Measurements from ENCODE around the gene MPO. TPM values are rescaled to one million over a fixed set of nuclear protein-coding genes. Genes with fewer than 3 reads are reported as not detected.
A peak's percentile ranks its signal among the peaks of the same experiment; 100 is the strongest.

Gene MPO
- total RNA-seq, 2 donors from 2014 or later: 0.57 TPM; not detected in 1

DNA sequence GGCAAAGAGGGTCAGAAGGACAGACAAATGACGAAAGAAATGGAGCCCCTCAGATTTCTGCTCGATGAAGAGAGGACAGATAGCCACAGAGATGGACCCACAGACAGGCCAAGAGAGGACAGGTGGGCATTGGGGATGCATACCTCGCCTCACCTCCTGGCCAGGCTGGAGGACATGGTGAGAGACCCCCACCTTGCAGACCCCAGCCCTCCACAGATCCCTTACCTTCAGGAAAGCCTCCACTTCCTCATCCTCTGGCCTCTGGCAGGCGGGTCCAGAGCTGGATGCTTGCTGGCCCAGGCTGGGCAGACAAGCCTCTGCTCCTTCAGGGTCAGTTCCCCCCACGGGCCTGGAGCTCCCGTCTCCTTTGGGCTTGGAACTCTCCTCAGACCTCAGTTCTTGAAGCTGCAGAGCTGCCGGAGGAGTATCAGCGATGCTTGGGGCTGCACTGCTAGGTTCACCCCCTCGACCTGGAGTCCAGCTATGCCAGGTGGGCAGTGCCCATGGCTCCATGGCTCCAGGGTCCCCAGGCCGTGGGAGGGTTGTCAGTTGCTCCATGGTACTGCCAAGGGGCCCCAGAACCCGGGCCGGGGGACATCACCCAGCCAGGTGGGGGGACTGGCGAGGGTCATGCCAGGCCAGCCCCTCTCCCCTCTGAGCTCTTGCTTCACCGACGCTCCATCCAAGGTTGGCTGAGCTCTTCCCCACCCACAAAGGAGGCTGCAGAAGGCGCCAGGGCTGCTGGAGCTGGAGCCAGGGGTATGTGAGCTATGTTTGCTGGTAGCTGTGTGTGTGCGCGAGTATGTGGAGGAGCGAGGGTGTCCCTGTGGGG, 46.8 kb upstream of the MPO start:
- intact Hi-C loops (cut with DNase I): no loop called here
- H3K27me3 ChIP-seq (replicated peaks; ENCODE audit: insufficient read depth): no peaks in the 10 kb centered on the region
- no peak overlapping the region for H3K4me3 ChIP-seq
- no peaks in the 10 kb centered on the region for H3K4me1 ChIP-seq (replicated peaks)
- H3K9me3 ChIP-seq: no peaks in the 10 kb centered on the region
- no peaks in the 10 kb centered on the region for H3K36me3 ChIP-seq
- no peak for DNase-seq (ENCODE audit: low spot score)
- WGBS: 71% methylated on average over 19 of the region's 19 CpGs
- no peak for TF ChIP-seq POLR2AphosphoS5 (IDR thresholded peaks at IDR 0.05)
- TF ChIP-seq POLR2A (IDR thresholded peaks at IDR 0.05): no peak
- TF ChIP-seq, protein P1, sequence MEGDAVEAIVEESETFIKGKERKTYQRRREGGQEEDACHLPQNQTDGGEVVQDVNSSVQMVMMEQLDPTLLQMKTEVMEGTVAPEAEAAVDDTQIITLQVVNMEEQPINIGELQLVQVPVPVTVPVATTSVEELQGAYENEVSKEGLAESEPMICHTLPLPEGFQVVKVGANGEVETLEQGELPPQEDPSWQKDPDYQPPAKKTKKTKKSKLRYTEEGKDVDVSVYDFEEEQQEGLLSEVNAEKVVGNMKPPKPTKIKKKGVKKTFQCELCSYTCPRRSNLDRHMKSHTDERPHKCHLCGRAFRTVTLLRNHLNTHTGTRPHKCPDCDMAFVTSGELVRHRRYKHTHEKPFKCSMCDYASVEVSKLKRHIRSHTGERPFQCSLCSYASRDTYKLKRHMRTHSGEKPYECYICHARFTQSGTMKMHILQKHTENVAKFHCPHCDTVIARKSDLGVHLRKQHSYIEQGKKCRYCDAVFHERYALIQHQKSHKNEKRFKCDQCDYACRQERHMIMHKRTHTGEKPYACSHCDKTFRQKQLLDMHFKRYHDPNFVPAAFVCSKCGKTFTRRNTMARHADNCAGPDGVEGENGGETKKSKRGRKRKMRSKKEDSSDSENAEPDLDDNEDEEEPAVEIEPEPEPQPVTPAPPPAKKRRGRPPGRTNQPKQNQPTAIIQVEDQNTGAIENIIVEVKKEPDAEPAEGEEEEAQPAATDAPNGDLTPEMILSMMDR (IDR thresholded peaks at IDR 0.05): no peak
- no peak overlapping the region for H3K27ac ChIP-seq

DNA sequence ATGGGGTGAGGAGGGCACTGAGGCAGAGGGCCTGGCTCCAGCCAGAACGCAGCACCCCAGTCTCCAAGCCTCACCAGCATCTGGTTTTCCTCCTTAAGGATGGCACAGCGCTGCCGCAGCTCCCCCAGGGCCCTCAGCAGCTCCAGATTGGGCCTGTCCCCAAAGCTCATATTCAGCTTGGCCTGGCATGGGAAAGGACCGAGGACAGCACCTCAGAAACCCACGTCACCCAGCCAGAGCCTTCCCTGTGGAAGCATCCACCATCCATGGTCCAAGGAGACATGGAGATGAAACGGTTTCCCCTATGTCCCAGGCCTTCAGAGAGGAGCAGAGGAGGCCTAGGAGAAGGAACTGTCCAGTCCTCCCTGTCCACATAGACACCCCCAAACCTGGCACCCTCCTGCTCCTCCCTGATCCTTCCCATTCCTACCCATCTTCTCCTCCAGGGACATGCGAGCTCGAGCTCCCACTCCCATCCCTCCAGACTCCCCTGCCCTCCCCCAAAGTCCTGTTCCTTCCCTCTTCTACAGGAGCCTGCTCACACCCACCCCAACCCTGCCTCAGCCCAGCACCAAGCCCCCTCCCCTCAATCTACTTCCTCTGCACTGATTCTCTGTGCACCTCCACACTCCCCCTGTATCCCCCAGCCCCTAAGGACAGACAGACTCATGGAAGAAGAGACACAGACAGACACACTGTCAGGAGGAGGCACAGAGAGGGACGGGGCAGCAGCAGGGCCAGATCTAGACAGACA, 46.1 kb upstream of the MPO start:
- Histone ChIP-seq H3K4me1 (replicated peaks) (no peaks in the 10 kb centered on the region), H3K36me3 (no peaks in the 10 kb centered on the region)
- intact Hi-C loops (cut with DNase I): no loop called here

DNA sequence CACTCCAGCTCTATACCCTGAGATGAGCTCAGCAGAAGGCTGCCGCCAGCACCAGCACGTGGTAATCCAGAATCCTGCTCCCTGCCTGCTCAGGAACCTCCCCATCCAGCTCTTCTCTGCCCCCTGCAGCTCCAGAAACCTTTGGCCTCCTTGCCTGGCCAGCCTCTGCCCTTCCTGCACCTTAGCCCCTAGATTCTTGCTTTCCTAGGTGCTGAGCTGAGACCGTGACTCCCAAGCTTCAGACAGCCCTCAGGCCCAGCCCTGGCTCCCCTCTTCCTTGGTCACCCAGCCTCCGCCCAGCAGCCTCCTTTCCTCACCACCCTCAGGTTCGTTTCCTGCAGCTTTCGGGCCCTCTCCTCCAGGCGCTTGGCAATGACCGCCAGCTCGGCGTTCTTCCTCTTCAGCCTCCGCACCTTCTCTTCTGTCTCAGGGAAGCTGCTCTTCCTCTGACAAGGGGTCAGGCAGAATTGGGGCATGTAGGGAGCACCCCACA, 45.3 kb upstream of the MPO start:
- Histone ChIP-seq H3K9me3 (no peaks in the 10 kb centered on the region), H3K27ac (no peak overlapping the region), H3K4me1 (replicated peaks) (no peaks in the 10 kb centered on the region), H3K27me3 (replicated peaks; ENCODE audit: insufficient read depth) (no peaks in the 10 kb centered on the region), H3K4me3 (no peak overlapping the region), H3K36me3 (no peaks in the 10 kb centered on the region)
- WGBS: 86% methylated on average over 11 of the region's 11 CpGs
- TF ChIP-seq POLR2AphosphoS5 (IDR thresholded peaks at IDR 0.05): no peak
- no peak for TF ChIP-seq POLR2A (IDR thresholded peaks at IDR 0.05)
- TF ChIP-seq, protein P1 (IDR thresholded peaks at IDR 0.05): no peak
- no peak for DNase-seq (ENCODE audit: low spot score)
- intact Hi-C loops (cut with DNase I): no loop called here

More for the DNA sequence above, 46.1 kb upstream of the MPO start:
- 86% methylated on average over 9 of the region's 9 CpGs for WGBS
- DNase-seq (ENCODE audit: low spot score): no peak
- no peaks in the 10 kb centered on the region for H3K27me3 ChIP-seq (replicated peaks; ENCODE audit: insufficient read depth)
- no peak overlapping the region for H3K4me3 ChIP-seq
- TF ChIP-seq, protein P1 (IDR thresholded peaks at IDR 0.05): no peak
- H3K9me3 ChIP-seq: no peaks in the 10 kb centered on the region
- no peak overlapping the region for H3K27ac ChIP-seq

DNA sequence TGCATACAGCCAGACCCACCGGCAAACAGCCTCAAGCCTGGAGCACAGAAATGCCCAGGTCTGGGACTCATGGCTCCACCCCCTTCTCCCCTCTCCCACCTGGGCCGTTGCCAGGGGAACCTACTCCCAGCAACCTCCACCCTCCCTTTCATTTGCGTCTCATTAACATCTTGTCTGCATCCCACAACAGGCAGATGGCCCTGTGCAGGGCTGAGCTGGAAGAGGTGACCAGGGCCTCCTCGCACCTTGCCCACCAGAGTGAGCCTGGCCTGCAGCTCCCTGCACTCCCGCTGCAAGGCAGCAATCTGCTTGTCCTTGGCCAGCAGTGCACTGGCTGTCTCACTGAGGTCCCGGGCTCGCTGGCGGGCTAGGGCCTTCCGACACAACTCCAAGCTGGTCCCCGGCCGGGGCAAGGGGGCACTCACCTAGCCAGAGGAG, 44.6 kb upstream of the MPO start:
- H3K4me1 ChIP-seq (replicated peaks): no peaks in the 10 kb centered on the region
- TF ChIP-seq, protein P1 (IDR thresholded peaks at IDR 0.05): no peak
- no peak for TF ChIP-seq POLR2A (IDR thresholded peaks at IDR 0.05)
- TF ChIP-seq POLR2AphosphoS5 (IDR thresholded peaks at IDR 0.05): no peak
- H3K36me3 ChIP-seq: no peaks in the 10 kb centered on the region
- H3K4me3 ChIP-seq: peak overlapping the region; percentile 64
- no peaks in the 10 kb centered on the region for H3K27me3 ChIP-seq (replicated peaks; ENCODE audit: insufficient read depth)
- H3K27ac ChIP-seq: no peak overlapping the region
- intact Hi-C loops (cut with DNase I): no loop called here
- 75% methylated on average over 11 of the region's 11 CpGs for WGBS
- no peak for DNase-seq (ENCODE audit: low spot score)
- no peaks in the 10 kb centered on the region for H3K9me3 ChIP-seq
